Ishikawa (cell line): ENCODE measurements around the gene PI4KB.

Experiments used
- CEBPB ChIP-seq: IDR thresholded peaks from 2 replicates; pipeline ENCODE4 v1.6.1; 2012
- CREB1 ChIP-seq: IDR thresholded peaks from 2 replicates; pipeline ENCODE4 v1.6.1; 2012; ENCODE audit warnings: low read depth
- EGR1 ChIP-seq: IDR thresholded peaks from 2 replicates; pipeline ENCODE4 v1.6.1; 2012
- EP300 ChIP-seq: IDR thresholded peaks from 2 replicates; pipeline ENCODE4 v1.6.1; 2012; ENCODE audit warnings: borderline replicate concordance
- FOXM1 ChIP-seq: IDR thresholded peaks from 2 replicates; pipeline ENCODE4 v1.6.1; 2012; ENCODE audit warnings: low read depth, borderline replicate concordance
- MAX ChIP-seq: IDR thresholded peaks from 2 replicates; pipeline ENCODE4 v1.6.1; 2012
- NFIC ChIP-seq: IDR thresholded peaks from 2 replicates; pipeline ENCODE4 v1.6.1; 2012
- RAD21 ChIP-seq: IDR thresholded peaks from 2 replicates; pipeline ENCODE4 v1.6.1; 2012; ENCODE audit warnings: low read depth
- REST ChIP-seq: IDR thresholded peaks from 2 replicates; pipeline ENCODE4 v1.6.1; 2012; ENCODE audit warnings: low read depth, mild to moderate bottlenecking
- TAF1 ChIP-seq: IDR thresholded peaks from 2 replicates; pipeline ENCODE4 v1.6.1; 2012; ENCODE audit warnings: low read depth, mild to moderate bottlenecking
- TCF12 ChIP-seq: IDR thresholded peaks from 2 replicates; pipeline ENCODE4 v1.6.1; 2012; ENCODE audit warnings: low read depth
- TEAD4 ChIP-seq: IDR thresholded peaks from 2 replicates; pipeline ENCODE4 v1.6.1; 2012
- USF1 ChIP-seq: IDR thresholded peaks from 2 replicates; pipeline ENCODE4 v1.6.1; 2012
- YY1 ChIP-seq: IDR thresholded peaks from 2 replicates; pipeline ENCODE4 v1.6.1; 2012; ENCODE audit warnings: low read depth
- ZBTB7A ChIP-seq: IDR thresholded peaks from 2 replicates; pipeline ENCODE4 v1.6.1; 2012; ENCODE audit warnings: low read depth

The PI4KB gene

GRCh38 chr1:151284013-151284577 lies 43.1 kb downstream of the PI4KB start:
- no peak for TF ChIP-seq CEBPB
- no peak for TF ChIP-seq TEAD4
- TF ChIP-seq TAF1 = no peak
- TF ChIP-seq REST = no peak
- no peak for TF ChIP-seq USF1
- TF ChIP-seq CREB1 = no peak
- no peak for TF ChIP-seq EGR1
- no peak for TF ChIP-seq NFIC
- no peak for TF ChIP-seq EP300
- TF ChIP-seq YY1 = no peak
- TF ChIP-seq MAX = no peak
- TF ChIP-seq FOXM1 = no peak
- TF ChIP-seq TCF12 = no peak
- TF ChIP-seq ZBTB7A = no peak
- no peak for TF ChIP-seq RAD21

DNA sequence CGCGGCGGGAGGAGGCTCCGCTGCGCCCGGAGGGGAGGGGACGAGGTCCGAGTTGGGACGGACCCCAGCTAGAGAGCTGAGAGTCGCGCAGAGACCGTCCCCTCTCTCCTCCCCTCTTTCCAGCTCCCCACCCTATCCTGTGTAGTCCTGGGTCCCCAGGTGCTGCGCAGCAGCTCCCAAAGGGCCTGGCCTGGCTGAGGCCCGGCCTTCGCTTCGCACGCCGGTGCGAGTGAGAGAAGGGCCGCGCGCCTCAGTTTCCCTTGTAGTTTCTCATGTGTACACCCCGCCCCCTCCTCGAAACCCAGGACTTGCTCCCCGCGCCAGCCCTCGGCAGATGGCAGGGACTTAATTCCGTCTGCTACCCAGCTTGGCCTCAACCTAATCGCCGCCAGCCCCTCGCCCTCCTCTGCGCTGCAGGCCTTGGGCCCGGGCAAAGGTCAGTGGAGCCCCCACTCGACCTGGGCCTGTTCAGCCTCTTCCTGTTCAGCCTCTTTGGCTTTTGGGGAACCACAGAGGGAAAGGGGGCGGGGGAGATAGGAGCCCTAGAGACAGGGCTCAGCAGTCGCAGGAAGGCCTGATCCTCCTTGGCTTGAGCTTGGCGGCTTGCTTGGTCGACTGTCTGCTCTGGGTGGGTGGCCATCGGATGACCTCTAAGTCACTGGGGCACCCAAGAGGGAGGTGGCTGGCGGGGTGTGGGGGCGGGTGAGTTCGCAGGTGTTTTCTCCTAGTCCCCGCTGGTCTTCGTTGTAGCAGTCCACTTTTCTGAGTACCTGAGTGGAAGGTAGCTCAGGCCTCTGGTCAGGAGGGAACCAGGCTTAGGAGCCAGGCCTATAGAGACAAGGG lies 44.1 kb downstream of the PI4KB start:
- no peak for TF ChIP-seq CEBPB
- TF ChIP-seq ZBTB7A = peak; percentile 27; the same call in 1 of the 2 replicates

DNA sequence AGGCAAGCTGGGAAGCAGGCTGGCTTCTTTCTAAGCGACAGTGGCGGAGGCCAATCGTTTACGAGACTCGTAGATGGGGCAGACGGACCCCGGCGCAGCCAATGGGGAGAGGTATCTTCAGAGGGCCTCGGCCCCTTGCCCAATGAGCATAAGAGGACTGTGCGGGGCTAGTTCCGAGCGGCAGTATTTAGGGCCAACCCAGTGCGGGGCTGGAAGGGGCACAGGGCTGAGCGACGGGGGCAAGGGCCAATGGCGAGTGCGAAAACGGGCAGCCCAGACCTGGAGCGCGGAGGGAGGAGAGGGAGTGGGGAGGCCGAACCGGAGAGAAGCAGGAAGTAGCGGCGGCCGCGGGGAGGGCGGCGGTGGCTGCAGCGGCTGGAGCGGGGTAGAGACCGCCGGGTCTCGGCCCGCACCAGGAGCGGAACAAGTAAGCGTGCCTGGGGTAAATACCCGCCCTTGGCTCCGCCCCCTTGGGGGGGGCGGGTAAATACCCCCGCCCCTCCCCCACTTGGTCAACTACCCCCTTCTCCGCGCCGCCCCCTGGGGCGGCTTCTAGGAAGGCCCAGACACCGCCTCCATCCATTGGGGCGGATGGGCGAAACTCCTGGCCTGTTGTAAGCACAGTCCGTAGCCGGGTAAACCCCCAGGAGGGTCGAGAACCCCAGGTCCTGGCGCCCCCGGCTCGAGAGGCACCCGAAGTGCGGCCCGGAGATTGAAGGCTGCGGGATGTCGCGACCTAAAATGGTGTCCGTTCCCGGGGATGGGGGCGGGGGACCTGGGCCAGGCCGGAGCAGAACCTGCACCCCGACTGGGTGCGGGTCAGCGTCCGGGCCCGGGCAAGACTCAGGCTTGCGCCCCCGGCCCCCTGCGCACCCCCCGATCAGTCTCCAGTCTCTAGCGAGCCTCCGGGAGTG lies 45.0 kb downstream of the PI4KB start, which contains the start of gene ZNF687:
Gene ZNF687 (plus strand): TSS at position 331 of the 914 bp plus-strand sequence. CDS start 3,993 bp downstream, outside the sequence.
- TF ChIP-seq USF1 (no peak), TEAD4 (no peak), EGR1 (no peak), CREB1 (peak; percentile 58; the same call in 1 of the 2 replicates), RAD21 (no peak), REST (no peak), NFIC (no peak), MAX (0 out of 2 replicates have a peak, but pooled peaks have one; percentile 7), ZBTB7A (peak; percentile 65; the same call in 1 of the 2 replicates), TAF1 (no peak), FOXM1 (no peak), YY1 (peak; percentile 72; the same call in 1 of the 2 replicates), EP300 (no peak), TCF12 (no peak), CEBPB (no peak)

DNA sequence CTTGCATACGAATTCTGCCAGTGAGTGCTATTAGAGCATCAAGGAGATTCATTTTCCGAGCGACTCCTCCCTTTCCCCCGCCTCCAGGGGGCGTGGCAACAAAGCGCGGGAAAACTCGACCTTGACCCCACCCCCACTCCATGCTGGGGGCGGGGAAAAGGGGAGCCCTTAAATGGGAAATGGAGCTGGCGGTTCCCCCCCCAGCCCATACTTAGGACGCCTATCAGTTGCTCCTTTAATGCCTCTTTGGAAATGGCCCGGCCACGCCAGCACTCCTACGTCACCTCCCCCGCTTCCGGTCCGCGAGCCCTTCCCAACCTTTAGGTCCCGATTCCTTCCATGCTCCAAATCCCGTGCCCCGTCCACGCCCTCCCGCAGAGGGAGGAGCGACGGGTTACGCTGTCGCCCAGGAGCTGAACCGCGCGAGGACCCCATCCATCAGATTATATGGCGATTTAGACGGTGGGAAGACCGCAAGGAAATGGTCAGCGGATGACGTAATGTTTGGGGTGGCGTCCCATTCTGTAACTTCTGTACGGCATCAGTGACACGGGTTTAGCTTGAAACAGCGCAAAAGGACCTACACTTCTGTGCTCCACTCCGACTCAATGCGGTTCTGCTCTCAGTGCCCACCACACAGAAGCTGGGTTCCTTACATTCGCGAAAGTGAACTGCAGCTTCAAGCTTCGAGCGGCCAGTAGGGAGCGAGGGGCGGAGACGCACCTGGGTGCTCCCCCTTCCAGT lies 45.8 kb downstream of the PI4KB start:
- no peak for TF ChIP-seq TEAD4
- 0 out of 2 replicates have a peak, but pooled peaks have one; percentile 62 for TF ChIP-seq RAD21
- TF ChIP-seq MAX = peak; percentile 61
- 0 out of 2 replicates have a peak, but pooled peaks have one; percentile 16 for TF ChIP-seq YY1
- TF ChIP-seq FOXM1 = peak; percentile 37; the same call in 1 of the 2 replicates
- TF ChIP-seq TAF1 = peak; percentile 48
- TF ChIP-seq EGR1 = peak; percentile 66; the same call in 1 of the 2 replicates
- TF ChIP-seq CREB1 = peak; percentile 90
- TF ChIP-seq EP300 = peak; percentile 46; the same call in 1 of the 2 replicates
- TF ChIP-seq NFIC = no peak
- no peak for TF ChIP-seq REST
- TF ChIP-seq TCF12 = peak; percentile 72
